RCC 7860 (cell line): ENCODE measurements around the gene HTR1B.

Experiments used
- DNase-seq: peaks from one replicate; pipeline ENCODE4 v3.0.0-alpha.2; 2015; ENCODE audit warnings: low spot score
- FAIRE-seq: peaks from 2 replicates; lab custom pipeline; 2012; peaks lifted over from hg19 to GRCh38; lab: Jason Lieb, UNC

Gene HTR1B, protein sequence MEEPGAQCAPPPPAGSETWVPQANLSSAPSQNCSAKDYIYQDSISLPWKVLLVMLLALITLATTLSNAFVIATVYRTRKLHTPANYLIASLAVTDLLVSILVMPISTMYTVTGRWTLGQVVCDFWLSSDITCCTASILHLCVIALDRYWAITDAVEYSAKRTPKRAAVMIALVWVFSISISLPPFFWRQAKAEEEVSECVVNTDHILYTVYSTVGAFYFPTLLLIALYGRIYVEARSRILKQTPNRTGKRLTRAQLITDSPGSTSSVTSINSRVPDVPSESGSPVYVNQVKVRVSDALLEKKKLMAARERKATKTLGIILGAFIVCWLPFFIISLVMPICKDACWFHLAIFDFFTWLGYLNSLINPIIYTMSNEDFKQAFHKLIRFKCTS

DNA sequence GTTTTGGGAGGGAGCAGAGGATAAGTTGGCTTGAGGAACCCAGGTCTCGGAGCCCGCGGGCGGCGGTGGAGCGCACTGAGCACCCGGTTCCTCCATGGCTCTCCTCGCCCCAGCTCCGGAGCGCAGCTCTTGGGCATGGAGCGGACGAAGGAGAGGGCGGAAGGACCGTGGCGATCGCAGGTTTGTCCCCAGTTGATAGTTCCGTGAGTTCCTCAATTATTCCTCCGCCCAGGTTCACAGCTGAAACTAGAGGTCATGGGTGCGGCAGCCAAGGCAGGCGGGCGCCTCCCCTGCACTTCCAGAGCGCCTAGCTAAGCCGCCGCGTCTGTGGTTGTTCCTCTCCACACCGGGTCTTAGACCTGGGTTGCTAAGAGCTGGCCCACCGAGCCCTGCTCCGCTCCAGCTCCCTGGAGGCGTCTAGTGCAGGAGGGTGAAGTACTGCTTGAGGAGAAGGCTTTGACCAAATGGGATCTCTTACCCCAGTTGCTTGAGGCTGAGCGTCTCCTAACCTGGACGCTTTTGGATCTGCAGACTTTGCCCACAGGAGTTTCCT lies at the start of gene HTR1B:
Gene HTR1B, minus strand, starts transcription at position 184 of the 553 bp plus-strand sequence. Its CDS starts 88 bp downstream, at position 96.
- DNase-seq (no peak), FAIRE-seq (no peak)

DNA sequence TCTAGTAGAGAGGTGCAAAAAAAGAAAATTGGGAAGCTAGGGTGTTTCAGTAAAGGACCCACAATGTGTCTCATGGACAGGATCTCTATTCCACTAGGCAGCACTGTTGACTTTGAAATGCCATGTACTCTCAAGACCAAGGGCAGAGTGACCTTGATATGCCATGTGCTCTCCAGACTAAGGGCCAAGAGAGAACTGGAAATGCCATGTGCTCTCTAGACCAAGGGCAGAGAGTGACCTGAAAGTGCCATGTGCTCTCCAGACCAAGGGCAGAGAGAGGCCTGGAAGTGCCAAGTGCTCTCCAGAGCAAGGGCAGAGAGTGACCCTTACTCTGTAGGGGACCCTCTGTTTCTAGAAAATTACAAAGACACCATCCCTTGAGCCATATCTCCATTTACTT lies 49.3 kb upstream of the HTR1B start:
- FAIRE-seq (no peak), DNase-seq (no peak)

DNA sequence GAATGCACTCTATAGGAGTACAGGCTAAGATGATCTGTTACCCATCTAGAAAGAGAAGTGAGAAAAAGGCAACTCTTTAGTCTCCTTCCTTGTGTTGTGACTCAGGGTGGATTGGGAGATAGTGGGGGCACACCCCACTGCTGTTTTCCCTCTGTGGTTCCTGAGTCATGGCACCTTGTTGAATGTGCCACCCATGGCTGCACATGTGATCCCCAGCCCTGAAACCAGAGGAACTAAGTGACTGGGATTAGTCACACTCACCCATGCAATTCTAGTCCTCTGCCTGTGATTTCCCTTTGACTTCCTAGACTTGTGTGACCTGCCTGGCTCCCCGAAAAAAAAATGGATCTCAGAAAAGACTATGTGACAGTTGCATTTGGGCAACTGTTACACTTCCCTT lies 48.6 kb upstream of the HTR1B start:
- FAIRE-seq (no peak), DNase-seq (no peak)

DNA sequence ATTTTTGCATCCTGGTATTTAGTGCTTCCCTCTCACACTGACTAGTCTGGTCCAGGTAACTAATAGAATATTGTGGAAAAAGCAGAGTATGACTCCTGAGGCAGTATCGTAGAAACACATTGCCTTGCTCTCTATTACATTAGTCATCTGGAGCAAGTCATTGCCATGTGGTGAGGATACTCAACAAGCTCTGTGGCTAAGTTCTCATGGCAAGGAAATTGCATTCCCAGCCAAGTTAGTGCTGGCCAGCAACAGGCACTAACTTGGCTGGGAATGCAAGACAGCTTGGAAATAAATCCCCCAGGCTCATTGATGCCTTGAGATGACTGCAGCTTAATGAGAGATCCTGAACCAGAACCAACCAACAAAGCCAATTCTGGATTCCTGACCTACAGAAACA lies 39.7 kb upstream of the HTR1B start:
- FAIRE-seq: no peak
- DNase-seq: no peak

DNA sequence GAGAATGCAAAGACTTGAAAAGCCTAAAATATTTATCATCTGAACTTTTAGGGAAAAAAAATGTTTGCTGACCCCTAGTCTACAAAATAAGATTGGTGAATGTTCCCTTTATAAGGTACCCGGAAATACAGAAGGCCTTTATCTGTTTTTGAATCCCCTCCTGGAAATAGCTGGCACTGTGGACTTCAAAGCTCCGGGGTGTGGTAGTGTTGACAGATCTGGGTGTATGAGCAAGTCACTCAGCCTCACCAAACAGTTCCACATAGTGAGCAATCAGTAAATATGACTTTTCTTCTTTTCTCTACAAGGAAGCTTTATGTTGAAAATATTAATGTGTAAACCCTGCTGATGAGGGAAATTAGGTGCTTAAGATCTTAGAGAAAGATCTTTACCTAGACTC lies 29.2 kb upstream of the HTR1B start:
- DNase-seq: no peak

DNA sequence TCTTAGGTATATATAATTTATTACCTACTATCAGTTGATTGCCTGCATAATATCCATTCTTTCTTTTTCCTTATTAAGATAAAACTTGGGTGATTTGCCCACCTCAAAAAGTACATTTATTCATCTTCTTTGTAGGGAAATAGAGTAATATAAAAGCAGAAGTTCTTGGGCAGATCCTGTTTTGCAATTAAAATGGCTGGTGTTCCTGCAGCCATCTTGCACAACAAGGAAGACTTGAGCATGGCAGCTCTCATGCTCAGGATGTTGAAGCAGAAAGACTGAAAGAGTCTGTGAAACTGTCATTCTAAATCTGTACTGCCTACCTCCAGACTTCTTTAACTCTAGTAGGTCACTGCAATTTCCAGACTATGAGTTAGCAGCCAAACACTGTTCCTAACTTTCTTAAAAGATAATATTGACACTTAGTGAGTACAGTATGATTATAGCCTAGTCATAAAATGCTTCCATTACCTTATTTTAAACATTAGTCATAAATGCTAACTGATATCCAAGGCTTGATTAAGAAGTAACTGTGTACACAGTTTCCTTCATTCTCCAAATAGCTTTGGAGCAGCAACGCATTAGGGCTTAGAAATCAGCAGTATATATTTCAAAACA lies 24.6 kb upstream of the HTR1B start:
- no peak for FAIRE-seq
- no peak for DNase-seq

More for the DNA sequence above, 29.2 kb upstream of the HTR1B start:
- no peak for FAIRE-seq

DNA sequence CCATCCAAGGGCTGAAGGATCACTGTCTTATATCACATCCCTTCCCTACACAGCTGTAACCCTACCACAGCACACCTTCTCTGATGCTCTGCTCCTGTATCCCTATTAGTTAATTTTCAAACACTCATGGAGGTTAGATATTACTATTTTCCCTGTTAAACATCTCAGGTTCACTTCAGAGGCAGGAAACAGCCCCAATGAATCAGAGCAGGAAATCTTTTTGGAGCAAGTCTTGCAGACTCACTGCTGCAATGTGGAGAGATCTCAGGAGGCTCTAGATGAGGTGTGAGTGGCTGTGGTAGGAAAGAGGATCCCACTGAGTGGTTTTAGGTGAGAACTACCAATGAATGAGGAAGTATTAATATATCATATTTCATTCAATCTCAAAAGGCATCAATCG lies 19.7 kb upstream of the HTR1B start:
- FAIRE-seq (no peak), DNase-seq (no peak)

DNA sequence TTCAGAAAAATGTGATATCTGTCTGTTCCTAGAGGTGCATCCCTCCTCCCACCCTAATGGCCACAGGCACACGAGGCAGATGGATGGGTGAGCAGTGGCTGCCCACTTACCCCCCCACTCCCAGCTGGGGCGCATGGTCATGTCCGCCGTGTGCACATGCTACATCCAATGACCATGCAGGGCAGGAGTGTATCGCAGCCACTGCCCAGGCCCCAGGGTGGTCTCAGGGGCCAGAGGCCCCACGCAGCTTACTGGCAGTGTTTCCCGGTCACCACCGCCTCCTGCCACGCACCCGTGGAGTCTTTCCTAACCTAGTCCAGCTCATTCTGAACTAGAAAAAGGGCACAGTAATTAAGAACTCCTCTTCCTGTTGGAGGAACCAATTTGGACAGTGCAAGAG lies 11.7 kb upstream of the HTR1B start:
- no peak for DNase-seq
- FAIRE-seq: no peak

DNA sequence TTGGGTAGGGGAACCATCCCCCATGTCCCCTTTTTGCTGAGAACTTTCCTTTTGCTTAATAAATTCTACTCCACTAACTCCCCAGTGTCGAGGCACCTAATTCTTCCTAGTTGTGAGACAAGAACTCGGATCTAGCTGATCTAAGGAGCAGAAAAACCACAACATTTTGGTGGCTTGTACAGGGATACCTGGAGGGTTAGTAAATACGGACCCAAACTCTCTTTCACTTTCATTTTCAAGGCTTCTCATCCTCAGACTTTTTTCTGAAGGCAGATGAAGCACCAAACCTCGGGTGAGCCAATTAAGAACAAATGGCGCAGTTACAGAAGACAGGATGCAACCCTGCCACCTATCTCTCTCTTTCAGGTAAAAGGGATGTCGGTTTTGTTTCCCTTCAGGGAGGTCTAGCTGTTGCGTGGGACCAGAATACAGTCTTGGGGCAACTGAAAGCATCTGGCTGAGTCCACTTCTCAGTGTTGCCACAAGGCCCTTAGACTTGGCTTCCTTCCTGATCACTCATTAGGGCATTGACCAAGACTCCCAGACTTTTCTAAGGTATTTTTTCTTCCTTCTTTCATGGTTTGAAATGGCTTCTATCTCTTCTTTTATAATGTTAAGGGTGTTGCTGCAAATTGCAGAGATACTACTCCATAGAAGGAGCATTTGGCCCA lies 11.1 kb upstream of the HTR1B start:
- DNase-seq: no peak
- FAIRE-seq: no peak

DNA sequence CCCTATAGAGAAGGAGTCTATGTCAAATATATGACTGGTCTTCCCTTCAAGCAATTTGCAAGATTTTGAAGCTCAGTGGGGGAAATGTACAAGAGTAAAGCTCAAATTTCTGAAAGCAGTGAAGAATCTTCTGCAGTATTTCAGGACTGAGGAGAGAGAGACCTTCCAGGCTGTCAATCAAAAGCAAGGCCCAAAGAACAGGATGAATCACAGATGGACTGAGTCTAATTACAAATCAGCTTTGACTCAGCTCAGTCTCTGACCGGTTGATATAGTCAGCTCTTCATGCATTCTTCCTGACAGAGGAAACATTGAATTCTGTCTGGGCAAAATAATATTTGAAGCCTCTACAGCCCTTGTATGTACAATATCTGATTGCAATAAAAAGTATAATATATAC lies 7.7 kb upstream of the HTR1B start:
- no peak for FAIRE-seq
- no peak for DNase-seq

DNA sequence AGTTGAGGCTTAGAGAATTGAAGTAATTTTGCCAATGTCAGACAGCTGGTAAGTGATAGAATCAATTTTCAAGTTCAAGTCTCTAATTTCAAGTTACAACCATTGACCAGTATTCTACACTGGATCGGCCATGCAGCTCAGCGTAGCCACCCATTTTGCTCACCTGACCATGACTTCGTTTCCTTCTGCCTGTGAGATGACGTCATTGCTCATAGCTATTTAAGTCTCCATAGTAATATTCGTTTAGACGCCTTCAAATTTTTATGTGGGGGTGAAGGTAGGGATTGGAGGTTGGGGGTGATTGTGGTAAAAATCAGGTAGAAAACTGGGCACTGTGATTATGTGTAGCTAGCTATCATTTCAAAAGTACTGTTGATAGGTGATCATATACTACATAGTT lies 5.6 kb upstream of the HTR1B start:
- FAIRE-seq: no peak
- DNase-seq: no peak

DNA sequence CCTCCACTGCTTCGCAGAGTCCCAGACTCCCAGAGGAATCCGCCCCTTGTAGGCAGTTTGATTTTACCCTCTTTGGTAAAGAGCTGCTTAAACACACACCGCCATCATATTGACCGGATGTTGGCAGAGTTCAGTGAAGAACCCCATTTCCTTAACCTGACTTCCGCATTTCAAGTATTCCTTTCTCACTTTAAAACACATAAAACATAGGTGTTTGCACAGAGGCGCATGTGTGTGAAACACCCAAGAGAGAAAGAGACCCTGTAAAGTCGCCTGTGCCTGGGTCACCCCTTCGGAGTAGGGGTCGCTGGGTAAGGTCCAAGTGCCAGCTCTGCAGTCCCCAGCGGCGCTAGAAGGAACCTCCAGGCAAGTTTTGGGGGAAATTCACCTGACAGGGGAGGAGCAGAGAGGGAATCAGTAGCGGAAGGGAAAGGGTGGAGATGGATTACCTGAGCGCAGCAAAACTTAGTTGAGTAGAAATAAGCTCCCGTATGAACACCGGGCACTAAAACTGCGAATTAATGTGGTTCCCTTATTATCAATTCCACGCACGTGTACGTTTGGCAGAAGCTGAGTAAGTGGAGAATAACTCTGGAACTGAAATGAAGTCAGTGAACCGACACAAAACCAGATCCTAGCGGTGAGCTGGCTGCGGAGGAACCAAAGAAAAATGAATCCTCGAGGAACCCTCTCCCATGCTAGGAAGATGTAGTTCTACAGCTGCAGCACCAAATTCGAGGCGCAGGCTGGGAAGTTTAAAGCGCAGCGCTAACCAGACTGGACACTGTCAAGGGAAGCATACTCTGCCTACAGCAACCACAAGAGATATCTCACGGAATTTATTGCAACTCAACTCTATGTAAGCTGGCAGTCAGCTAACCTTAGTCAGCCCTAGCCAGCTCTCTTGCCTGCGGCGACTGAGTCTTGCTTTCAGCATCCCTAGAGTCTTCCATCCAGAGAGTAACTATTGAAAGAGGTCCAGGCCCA lies 3.5 kb upstream of the HTR1B start:
- DNase-seq: no peak
- FAIRE-seq: no peak

DNA sequence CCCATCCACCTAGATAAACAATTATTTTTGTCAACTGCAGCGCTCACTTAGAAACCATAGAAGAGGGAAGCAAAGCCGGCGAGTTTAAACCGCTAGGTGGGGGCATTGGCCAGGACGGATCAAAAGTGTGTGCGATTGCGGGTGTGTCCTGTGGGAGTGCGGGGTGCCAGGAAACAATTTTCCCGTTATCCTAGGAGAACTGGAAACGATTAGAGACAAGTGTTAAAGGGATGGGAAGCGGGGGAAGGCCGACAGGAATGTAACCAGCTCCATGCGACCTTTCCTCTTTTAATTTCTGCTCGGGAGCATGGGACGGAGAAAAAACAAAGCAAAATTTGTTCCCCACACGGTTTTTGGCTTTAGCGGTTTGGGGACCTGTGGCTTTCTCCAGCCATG lies 2.8 kb upstream of the HTR1B start:
- FAIRE-seq (no peak), DNase-seq (no peak)

DNA sequence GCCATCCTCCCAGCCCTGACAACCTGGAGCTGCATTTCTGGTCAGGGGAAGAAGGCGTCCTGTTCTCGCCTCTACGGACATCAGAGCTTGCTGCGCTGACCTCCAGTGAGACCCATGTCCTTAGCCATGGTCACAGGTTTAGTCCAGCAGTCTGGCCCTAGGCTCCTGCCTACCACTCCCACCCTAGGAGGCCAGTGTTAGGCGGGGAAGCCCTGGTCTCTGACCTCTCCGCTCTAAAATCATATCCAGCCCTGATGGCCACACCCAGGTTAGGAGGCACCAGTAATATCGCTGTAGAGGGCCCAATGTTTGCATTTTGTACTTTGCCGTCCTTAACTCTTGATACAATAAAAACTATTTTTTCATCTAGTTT lies 1.2 kb upstream of the HTR1B start:
- FAIRE-seq (no peak), DNase-seq (no peak)

DNA sequence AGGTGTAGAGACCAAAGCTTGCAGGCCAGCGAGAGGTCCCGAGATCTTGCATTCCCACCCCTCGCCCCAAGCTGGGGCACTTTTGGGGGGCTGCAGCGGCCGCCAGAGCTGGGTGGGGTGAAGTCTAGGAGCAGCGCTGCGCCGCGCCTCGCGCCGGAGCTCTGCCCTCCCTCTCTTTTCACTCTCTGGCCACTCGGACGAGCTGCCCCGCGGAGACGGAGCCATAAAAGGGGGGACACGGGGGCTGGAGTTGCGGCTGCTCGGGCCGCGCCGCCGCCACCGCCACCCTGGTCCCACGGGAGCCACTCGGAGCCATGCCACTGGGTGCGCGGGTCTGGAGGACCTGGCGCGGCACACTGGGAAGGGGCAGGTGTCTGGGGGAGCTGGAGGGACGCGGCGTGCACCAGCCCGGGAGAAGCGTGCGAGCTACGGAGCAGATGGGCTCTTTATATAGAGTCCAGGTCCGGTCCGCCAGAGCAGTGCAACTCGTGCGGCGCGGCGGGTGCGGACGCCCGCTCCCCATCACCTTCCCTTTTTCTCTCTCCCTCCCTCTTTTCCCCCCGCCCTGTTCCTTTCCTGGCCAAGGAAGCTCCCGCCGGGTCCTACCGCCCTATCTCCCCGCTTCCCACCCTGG lies 687 bp upstream of the HTR1B start:
- DNase-seq (no peak), FAIRE-seq (no peak)

DNA sequence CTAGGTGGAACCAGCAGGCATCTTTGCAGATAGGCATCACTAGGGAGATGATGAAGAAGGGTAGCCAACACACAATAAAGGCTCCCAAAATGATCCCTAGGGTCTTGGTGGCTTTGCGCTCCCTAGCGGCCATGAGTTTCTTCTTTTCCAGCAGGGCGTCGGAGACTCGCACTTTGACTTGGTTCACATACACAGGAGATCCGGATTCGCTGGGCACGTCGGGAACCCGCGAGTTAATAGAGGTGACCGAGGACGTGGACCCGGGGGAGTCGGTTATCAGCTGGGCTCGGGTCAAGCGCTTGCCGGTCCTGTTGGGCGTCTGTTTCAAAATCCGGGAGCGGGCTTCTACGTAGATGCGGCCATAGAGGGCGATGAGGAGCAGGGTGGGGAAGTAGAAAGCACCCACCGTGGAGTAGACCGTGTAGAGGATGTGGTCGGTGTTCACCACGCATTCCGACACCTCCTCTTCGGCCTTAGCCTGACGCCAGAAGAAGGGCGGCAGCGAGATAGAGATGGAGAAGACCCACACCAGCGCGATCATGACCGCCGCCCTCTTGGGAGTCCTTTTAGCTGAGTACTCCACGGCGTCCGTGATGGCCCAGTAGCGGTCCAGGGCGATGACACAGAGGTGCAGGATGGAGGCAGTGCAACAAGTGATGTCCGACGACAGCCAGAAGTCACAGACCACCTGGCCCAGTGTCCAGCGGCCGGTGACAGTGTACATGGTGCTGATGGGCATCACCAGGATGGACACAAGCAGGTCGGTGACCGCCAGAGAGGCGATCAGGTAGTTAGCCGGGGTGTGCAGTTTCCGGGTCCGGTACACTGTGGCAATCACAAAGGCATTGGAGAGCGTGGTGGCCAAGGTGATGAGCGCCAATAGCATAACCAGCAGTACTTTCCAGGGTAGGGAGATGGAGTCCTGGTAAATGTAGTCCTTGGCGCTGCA lies 658 bp downstream of the HTR1B start:
- FAIRE-seq: no peak
- no peak for DNase-seq

DNA sequence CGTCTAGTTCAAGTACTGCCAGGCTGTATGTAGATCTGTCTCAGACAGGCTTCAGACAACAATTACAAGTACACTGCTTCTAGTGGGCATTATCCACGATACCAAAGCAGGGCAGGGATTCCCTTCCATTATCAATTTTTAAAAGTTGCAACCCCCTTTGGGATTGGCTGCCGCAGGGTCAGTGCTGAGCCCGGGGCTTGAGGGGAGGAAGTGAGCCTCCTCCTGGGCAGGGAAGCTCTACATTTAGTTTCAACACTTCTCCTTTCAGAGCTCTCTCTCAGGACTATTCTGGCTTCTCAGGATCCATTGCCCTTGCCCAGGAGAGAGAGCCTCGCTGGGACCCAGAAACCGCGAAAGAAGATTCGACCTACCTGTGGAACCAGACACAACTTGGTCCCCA lies 1.5 kb downstream of the HTR1B start:
- no peak for DNase-seq

DNA sequence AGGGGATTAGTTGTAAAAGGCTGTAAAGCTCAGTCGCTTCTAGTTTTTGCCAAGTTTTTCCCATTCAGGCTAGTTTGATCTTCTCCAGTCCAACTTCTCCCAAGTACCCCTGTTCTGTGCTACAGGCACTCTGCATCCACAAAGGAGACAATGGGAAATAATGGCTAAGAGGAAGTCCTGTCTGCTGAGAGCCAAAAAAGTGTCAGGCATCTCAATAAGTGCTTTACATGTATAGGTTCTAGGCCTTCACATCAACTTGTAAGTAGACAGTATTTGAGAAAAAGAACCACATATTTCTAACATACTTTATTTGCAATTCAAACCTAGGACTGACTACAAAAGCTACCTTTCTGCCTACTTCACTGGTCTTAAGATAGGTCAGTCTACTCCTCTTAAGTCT lies 4.9 kb downstream of the HTR1B start:
- FAIRE-seq (no peak), DNase-seq (no peak)

More for the DNA sequence above, 1.5 kb downstream of the HTR1B start:
- no peak for FAIRE-seq

DNA sequence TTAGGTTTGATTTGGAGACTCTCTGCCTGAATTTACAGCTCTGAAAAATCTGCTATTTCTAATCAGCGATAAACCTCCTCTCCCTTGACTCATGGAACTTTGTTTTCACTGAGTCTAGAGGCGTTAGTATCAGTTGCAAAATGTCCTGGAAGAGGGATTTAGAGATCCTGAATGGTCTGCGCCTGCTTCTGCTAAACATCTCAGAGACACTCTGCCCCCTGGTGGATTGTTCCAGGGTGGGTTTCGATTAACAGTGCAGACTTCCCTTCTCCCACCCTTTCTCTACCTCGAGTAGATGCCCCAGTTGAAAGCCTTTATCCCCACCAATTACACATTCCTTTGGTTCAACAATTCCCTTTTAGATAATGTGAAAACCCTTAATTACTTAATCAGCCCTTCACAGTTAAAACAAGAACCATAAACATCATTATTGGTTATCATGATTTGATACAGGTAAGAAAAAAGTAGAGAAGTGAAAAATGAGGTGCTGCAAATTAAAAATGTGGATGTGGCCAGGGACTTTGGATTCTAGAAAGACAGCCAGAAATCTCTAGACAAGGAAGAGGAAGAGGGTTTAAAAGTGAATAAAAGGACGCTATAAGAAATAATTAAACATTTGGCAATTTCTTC lies 5.5 kb downstream of the HTR1B start:
- FAIRE-seq: no peak
- DNase-seq: peak; percentile 24
